GM12878 (cell line): ENCODE data around the gene COL11A2. TPM values are rescaled to one million over a fixed set of nuclear protein-coding genes. Genes with fewer than 3 reads are reported as not detected.
A peak's percentile ranks its signal among the peaks of the same experiment; 100 is the strongest.

Experiments
- ATAC-seq: fragments of 200-7000 bp; cut with Tn5 transposase; 3 replicates; pipeline ENCODE4 v1.9.1; 2020; ENCODE audit warnings: mild to moderate bottlenecking, moderate library complexity
- BruUV-seq: library from RNA; stranded (reverse); fragments of 400-500 nt; replicated peaks from 2 replicates; lab custom pipeline; 2021; lab: Mats Ljungman, UMichigan
- CTCF ChIA-PET: fragments of 300-600 bp; sonication (Branson Sonifier 250); formaldehyde crosslinking; extraction: SDS; loops from one replicate; lab custom pipeline; 2021; ENCODE audit warnings: inconsistent platforms; lab: Yijun Ruan, JAX
- POLR2A ChIA-PET: fragments of 350-600 bp; formaldehyde crosslinking; extraction: SDS; loops from one replicate; lab custom pipeline; 2021; ENCODE audit warnings: inconsistent platforms; lab: Charles Lee
- RAD21 ChIA-PET: fragments of 300-600 bp; sonication (Branson Sonifier 250); formaldehyde crosslinking; loops from one replicate; lab custom pipeline; 2023; ENCODE audit warnings: antibody characterized with exemption; ENCODE audit not compliant: unreplicated experiment; lab: Charles Lee
- SMC1A ChIA-PET: fragments of 300-600 bp; sonication (Branson Sonifier 250); formaldehyde crosslinking; loops from one replicate; lab custom pipeline; 2023; ENCODE audit not compliant: unreplicated experiment, uncharacterized antibody; lab: Charles Lee
- DNase-seq: peaks from one replicate; pipeline ENCODE4 v3.0.0-alpha.2; 2011; ENCODE audit warnings: low read depth, low spot score
- FAIRE-seq: peaks from 3 replicates; lab custom pipeline; 2011; peaks lifted over from hg19 to GRCh38; lab: Jason Lieb, UNC
- H2AFZ ChIP-seq: 2 replicates; pipeline ENCODE4 v1.6.0; 2011; ENCODE audit warnings: low read depth, low read length, control low read depth; ENCODE audit not compliant: control insufficient read depth
- H3K27ac ChIP-seq: 2 replicates; pipeline ENCODE4 v1.5.1; 2011; ENCODE audit warnings: control low read depth; ENCODE audit not compliant: control insufficient read depth, insufficient read depth
- H3K27me3 ChIP-seq, 2 experiments: replicated peaks in 1 of 2; 2 replicates each; pipeline versions ENCODE4 v1.6.0 to v1.6.1; 2011; ENCODE audit warnings: low read length in 1 of 2; ENCODE audit not compliant: control insufficient read depth in 2 of 2, insufficient read depth in 2 of 2
- H3K36me3 ChIP-seq, 2 experiments: 2 replicates each; pipeline ENCODE4 v1.5.1; 2011; ENCODE audit warnings: low read length in 1 of 2; ENCODE audit not compliant: control insufficient read depth in 2 of 2, insufficient read depth in 2 of 2
- H3K4me1 ChIP-seq: 2 replicates; pipeline ENCODE4 v1.6.1; 2011; ENCODE audit warnings: mild to moderate bottlenecking, low read length, moderate library complexity, mixed read lengths; ENCODE audit not compliant: control insufficient read depth, insufficient read depth
- H3K4me2 ChIP-seq: 2 replicates; pipeline ENCODE4 v1.6.0; 2011; ENCODE audit warnings: control low read depth; ENCODE audit not compliant: control insufficient read depth, insufficient read depth
- H3K4me3 ChIP-seq: fragments of 200-600 bp; sonication (generic); 2 replicates; pipeline ENCODE4 v1.5.1; 2016
- H3K79me2 ChIP-seq: 2 replicates; pipeline ENCODE4 v1.6.0; 2011; ENCODE audit warnings: low read length; ENCODE audit not compliant: control insufficient read depth, insufficient read depth
- H3K9ac ChIP-seq: 2 replicates; pipeline ENCODE4 v1.8.0; 2011; ENCODE audit warnings: low read length, control low read depth, mixed read lengths; ENCODE audit not compliant: control insufficient read depth, insufficient read depth
- H3K9me3 ChIP-seq: replicated peaks from 3 replicates; pipeline ENCODE4 v1.5.1; 2011; ENCODE audit warnings: mild to moderate bottlenecking, low read length; ENCODE audit not compliant: control insufficient read depth, insufficient read depth
- H4K20me1 ChIP-seq: 2 replicates; pipeline ENCODE4 v1.6.0; 2011; ENCODE audit not compliant: control insufficient read depth, insufficient read depth
- ATF7 ChIP-seq: fragments of 450-650 bp; IDR thresholded peaks from 2 replicates; pipeline ENCODE4 v1.6.1; 2016; ENCODE audit warnings: low read depth, mild to moderate bottlenecking
- BHLHE40 ChIP-seq, 2 experiments: fragments of 450-650 bp in 1 of 2; IDR thresholded peaks; 2 replicates each; pipeline ENCODE4 v1.6.1; 2011 to 2017; ENCODE audit warnings: low read depth in 2 of 2, borderline replicate concordance in 1 of 2, improper control_type of control experiment in 1 of 2, low read length in 1 of 2, mild to moderate bottlenecking in 1 of 2
- BMI1 ChIP-seq: fragments of 450-650 bp; IDR thresholded peaks from 2 replicates; pipeline ENCODE4 v1.6.1; 2016; ENCODE audit warnings: mild to moderate bottlenecking, moderate library complexity, borderline replicate concordance
- CREB1 ChIP-seq: IDR thresholded peaks from 2 replicates; pipeline ENCODE4 v1.6.1; 2012; ENCODE audit warnings: low read depth, mild to moderate bottlenecking, inconsistent platforms
- FOXK2 ChIP-seq: fragments of 450-650 bp; IDR thresholded peaks from 2 replicates; pipeline ENCODE4 v1.6.1; 2017; ENCODE audit warnings: mild to moderate bottlenecking, moderate library complexity
- HDAC6 ChIP-seq: fragments of 200-600 bp; sonication (generic); IDR thresholded peaks from one replicate; pipeline ENCODE4 v1.8.0; 2017; ENCODE audit warnings: antibody characterized with exemption; ENCODE audit not compliant: unreplicated experiment
- IKZF2 ChIP-seq, 2 experiments: fragments of 450-650 bp; IDR thresholded peaks; 2 replicates each; pipeline ENCODE4 v1.6.1; 2017; ENCODE audit warnings: mild to moderate bottlenecking in 2 of 2, moderate library complexity in 2 of 2
- KAT2A ChIP-seq: conservative IDR thresholded peaks from 2 replicates; pipeline ENCODE4 v1.6.1; 2011; ENCODE audit warnings: low read depth, low read length; ENCODE audit not compliant: control insufficient read depth
- LARP7 ChIP-seq: fragments of 450-650 bp; IDR thresholded peaks from 2 replicates; pipeline ENCODE4 v1.6.1; 2017; ENCODE audit warnings: mild to moderate bottlenecking
- MXI1 ChIP-seq: fragments of 150-350 bp; IDR thresholded peaks from 2 replicates; pipeline ENCODE4 v1.6.1; 2011; ENCODE audit warnings: low read depth, mild to moderate bottlenecking, inconsistent platforms, low read length, improper control_type of control experiment
- MYC ChIP-seq: IDR thresholded peaks from 2 replicates; pipeline ENCODE4 v1.6.1; 2011; ENCODE audit warnings: mild to moderate bottlenecking, low read length, moderate library complexity, inconsistent platforms; ENCODE audit not compliant: insufficient read depth, insufficient replicate concordance, insufficient read length, severe bottlenecking
- NFIC ChIP-seq: IDR thresholded peaks from 2 replicates; pipeline ENCODE4 v1.6.1; 2012; ENCODE audit warnings: low read depth, mild to moderate bottlenecking, inconsistent platforms, low read length, moderate library complexity
- POLR2AphosphoS5 ChIP-seq: IDR thresholded peaks from 2 replicates; pipeline ENCODE4 v1.6.1; 2011; ENCODE audit warnings: mild to moderate bottlenecking, low read length, inconsistent platforms
- SIX5 ChIP-seq: IDR thresholded peaks from 2 replicates; pipeline ENCODE4 v1.6.1; 2011; ENCODE audit warnings: mild to moderate bottlenecking, low read depth, low read length, moderate library complexity; ENCODE audit not compliant: severe bottlenecking
- SUPT20H ChIP-seq: IDR thresholded peaks from 2 replicates; pipeline ENCODE4 v1.6.1; 2011; ENCODE audit warnings: low read depth, mild to moderate bottlenecking, low read length, moderate library complexity, borderline replicate concordance; ENCODE audit not compliant: control insufficient read depth
- TARDBP ChIP-seq: IDR thresholded peaks from 2 replicates; pipeline ENCODE4 v1.6.1; 2016; ENCODE audit warnings: borderline replicate concordance
- TCF12 ChIP-seq: IDR thresholded peaks from 2 replicates; pipeline ENCODE4 v1.6.1; 2011; ENCODE audit warnings: low read depth, mild to moderate bottlenecking, low read length
- ZZZ3 ChIP-seq: IDR thresholded peaks from 2 replicates; pipeline ENCODE4 v1.6.1; 2011; ENCODE audit warnings: low read depth; ENCODE audit not compliant: control insufficient read depth, insufficient read length
- WGBS: methylation state at CpG from one replicate; pipeline ENCODE4 v1.1.6; 2016; ENCODE audit warnings: low lambda C conversion rate; ENCODE audit not compliant: insufficient replicate concordance, insufficient coverage; ENCODE audit errors: missing lambda C conversion rate; 5-methylcytosine and 5-hydroxymethylcytosine counted together
- in situ Hi-C: fragments of 300-500 bp; cut with MboI; formaldehyde crosslinking; loops from 9 replicates; pipeline ENCODE4 v1.14.3; 2018; ENCODE audit warnings: mixed read lengths
- intact Hi-C: fragments of 100-400 bp; cut with micrococcal nuclease; formaldehyde crosslinking; loops from one replicate; pipeline ENCODE4 v1.14.2; 2022; ENCODE audit not compliant: unreplicated experiment
- polyA plus RNA-seq, 11 experiments: library from polyadenylated mRNA; depleted of rRNA in 4 of 11; unstranded in 6 of 11; stranded (reverse) in 5 of 11; fragments of >200 nt; fragmentation: Nextera tagmentation in 4 of 11; fragmentation: Illumina TruSeq in 1 of 11; extraction: Ambion mirVana in 4 of 11; extraction: Trizol in 1 of 11; gene quantifications; 1 replicate in 1 of 11; 2 replicates in 10 of 11; pipeline versions ENCODE4 v1.2.1 to v1.2.3, GENCODE V29; 2011 to 2016; ENCODE audit warnings: inconsistent platforms in 2 of 11, missing spikeins in 2 of 11, low read depth in 1 of 11
- total RNA-seq, 4 experiments: library from RNA; depleted of rRNA in 3 of 4; stranded (reverse); fragments of >200 nt in 3 of 4; fragmentation: Illumina TruSeq in 1 of 4; extraction: Trizol in 1 of 4; gene quantifications; 2 replicates each; pipeline versions ENCODE4 v1.2.1 to v1.2.3, GENCODE V29; 2013 to 2021
- TF ChIP-seq, protein P1 (sequence below): IDR thresholded peaks from 2 replicates; pipeline ENCODE4 v1.6.1; 2011; ENCODE audit warnings: low read depth, mild to moderate bottlenecking, low read length, moderate library complexity, borderline replicate concordance; ENCODE audit errors: extremely low read depth
- TF ChIP-seq, protein P2 (sequence below): IDR thresholded peaks from 2 replicates; pipeline ENCODE4 v1.6.1; 2011; ENCODE audit warnings: borderline replicate concordance, low read depth, mild to moderate bottlenecking, moderate library complexity, mixed read lengths, low read length; ENCODE audit not compliant: insufficient read depth; ENCODE audit errors: extremely low read length

COL11A2 gene
- total and polyA plus RNA-seq, 10 of the 15 experiments (the other 5 are each of a cell fraction or from before 2014, with no cell fraction given) = 0.03 to 0.83 (median 0.22) TPM; not detected in 1

DNA sequence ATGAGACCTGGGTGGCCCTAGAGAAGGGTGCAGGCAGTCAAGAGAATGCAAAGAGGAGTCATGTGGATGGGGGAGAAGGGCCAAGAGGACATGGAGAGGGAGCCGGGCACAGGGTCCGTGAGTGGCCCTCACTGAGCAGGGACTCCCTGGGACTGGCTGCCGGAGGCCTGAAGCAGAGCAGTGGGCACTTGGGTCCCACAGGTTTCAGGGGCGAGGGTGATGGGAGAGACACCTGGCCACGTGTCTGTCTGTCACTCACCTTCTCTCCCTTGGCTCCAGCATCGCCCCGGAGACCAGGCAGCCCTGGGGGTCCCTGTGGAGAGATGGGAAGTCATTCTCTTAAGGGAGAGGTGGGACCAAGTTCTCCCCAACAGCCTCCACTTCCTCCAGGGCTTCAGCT, 25.5 kb downstream of the COL11A2 start:
- in situ Hi-C loops = no loop called here

DNA sequence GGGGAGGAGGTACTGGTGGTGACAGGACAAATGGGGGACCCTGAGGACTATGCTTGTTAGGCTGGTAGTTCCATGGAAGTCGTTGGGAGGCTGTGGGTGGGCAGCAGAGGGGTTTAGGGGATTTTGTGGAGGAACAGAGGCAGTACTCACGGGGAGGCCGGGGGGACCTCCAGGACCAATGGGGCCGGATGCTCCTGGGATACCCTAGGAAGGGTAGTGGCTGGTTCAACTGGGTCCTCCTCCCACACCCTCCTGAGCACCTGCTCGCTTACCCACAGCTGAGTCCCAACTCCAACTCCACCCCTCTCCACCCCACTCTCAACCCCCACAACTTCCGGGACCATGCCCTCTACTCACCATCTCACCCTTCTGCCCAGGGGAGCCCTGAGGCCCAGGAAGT, 25.9 kb downstream of the COL11A2 start:
- H3K79me2 ChIP-seq = no peaks in the 10 kb centered on the region
- no peak overlapping the region for H3K27ac ChIP-seq
- H3K4me1 ChIP-seq = peaks cover 4% of the 10 kb centered on the region
- no peaks in the 10 kb centered on the region for H3K9me3 ChIP-seq
- no peak for TF ChIP-seq LARP7
- no peak for TF ChIP-seq FOXK2
- no peak for TF ChIP-seq POLR2AphosphoS5
- TF ChIP-seq, protein P1, sequence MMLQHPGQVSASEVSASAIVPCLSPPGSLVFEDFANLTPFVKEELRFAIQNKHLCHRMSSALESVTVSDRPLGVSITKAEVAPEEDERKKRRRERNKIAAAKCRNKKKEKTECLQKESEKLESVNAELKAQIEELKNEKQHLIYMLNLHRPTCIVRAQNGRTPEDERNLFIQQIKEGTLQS = no peak
- no peak for TF ChIP-seq SUPT20H
- TF ChIP-seq HDAC6 = no peak
- TF ChIP-seq TCF12 = no peak
- TF ChIP-seq MXI1 = no peak
- no peak for TF ChIP-seq MYC
- TF ChIP-seq KAT2A = no peak
- TF ChIP-seq IKZF2 (IDR thresholded peaks at IDR 0.05) = no peak
- no peak for TF ChIP-seq TARDBP
- no peak for TF ChIP-seq ATF7
- no peak for TF ChIP-seq CREB1
- TF ChIP-seq ZZZ3 = no peak
- no peak for TF ChIP-seq SIX5
- no peak for TF ChIP-seq BMI1
- no peak for TF ChIP-seq NFIC
- FAIRE-seq (no peak), ATAC-seq (no peak), DNase-seq (no peak)
- H4K20me1 ChIP-seq = no peaks in the 10 kb centered on the region
- H3K36me3 ChIP-seq = no peaks in the 10 kb centered on the region
- in situ Hi-C loops (no loop called here), intact Hi-C loops (no loop called here)
- H2AFZ ChIP-seq = no peak overlapping the region
- SMC1A ChIA-PET = interaction anchor here (2.1 kb wide), 1 partner anchor 9 kb away, joined by 4 read pairs; no protein-coding TSS in a partner anchor
- H3K27me3 ChIP-seq = no peaks in the 10 kb centered on the region
- H3K9ac ChIP-seq = no peak overlapping the region
- CTCF ChIA-PET = no interaction called here
- POLR2A ChIA-PET = no interaction called here
- RAD21 ChIA-PET = no interaction called here
- BruUV-seq = no TSS peak
- WGBS = 8% methylated on average over 6 of the region's 6 CpGs
- no peak overlapping the region for H3K4me3 ChIP-seq
- no peak overlapping the region for H3K4me2 ChIP-seq

More for the DNA sequence above, 25.5 kb downstream of the COL11A2 start:
- Histone ChIP-seq H3K27me3 (no peaks in the 10 kb centered on the region), H3K79me2 (no peaks in the 10 kb centered on the region), H3K36me3 (no peaks in the 10 kb centered on the region), H3K4me1 (peaks cover 1% of the 10 kb centered on the region), H3K9ac (no peak overlapping the region), H3K4me2 (no peak overlapping the region), H4K20me1 (no peaks in the 10 kb centered on the region), H3K4me3 (no peak overlapping the region), H3K27ac (no peak overlapping the region), H2AFZ (no peak overlapping the region), H3K9me3 (no peaks in the 10 kb centered on the region)
- no peak for DNase-seq
- ATAC-seq = no peak
- CTCF ChIA-PET = no interaction called here
- RAD21 ChIA-PET = no interaction called here
- intact Hi-C loops = no loop called here
- no peak for FAIRE-seq
- POLR2A ChIA-PET = no interaction called here
- no TSS peak for BruUV-seq
- TF ChIP-seq, protein P2, sequence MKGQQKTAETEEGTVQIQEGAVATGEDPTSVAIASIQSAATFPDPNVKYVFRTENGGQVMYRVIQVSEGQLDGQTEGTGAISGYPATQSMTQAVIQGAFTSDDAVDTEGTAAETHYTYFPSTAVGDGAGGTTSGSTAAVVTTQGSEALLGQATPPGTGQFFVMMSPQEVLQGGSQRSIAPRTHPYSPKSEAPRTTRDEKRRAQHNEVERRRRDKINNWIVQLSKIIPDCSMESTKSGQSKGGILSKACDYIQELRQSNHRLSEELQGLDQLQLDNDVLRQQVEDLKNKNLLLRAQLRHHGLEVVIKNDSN = peak; percentile 11
- no peak for TF ChIP-seq BHLHE40 (IDR thresholded peaks at IDR 0.05; ENCODE audit: borderline replicate concordance in 1 of 2, low read depth in 2 of 2, low read length in 1 of 2)
- WGBS = 54% methylated on average over 7 of the region's 7 CpGs
- SMC1A ChIA-PET = no interaction called here
